Heart left ventricle (tissue), 13 donors: Measurements from ENCODE around the gene RCC2.

Experiments used
- CTCF ChIP-seq, 12 donors: fragments of 200-600 bp; sonication (generic) in 4 of 12; IDR thresholded peaks; one replicate each; pipeline versions ENCODE4 v1.5.0 to v1.8.0; 2018 to 2022; ENCODE audit warnings: antibody characterized with exemption in 12 of 12, mild to moderate bottlenecking in 5 of 12
- POLR2A ChIP-seq, 2 donors: fragments of 450-650 bp; IDR thresholded peaks; one replicate each; pipeline ENCODE4 v1.6.1; 2017; ENCODE audit warnings: antibody characterized with exemption in 2 of 2, mild to moderate bottlenecking in 2 of 2, moderate library complexity in 2 of 2
- donor health status: ischemic (EF 13 %, LVEDD 7.1; RV severe dilation, severe dysfunction).
- donor health status: DM: no; HTN: yes; CAD: no.
- donor health status: DM: no; HTN: no; CAD: no.
- donor health status: ischemic (EF 25% LVEDD 6.9; RV normal size, moderate dysfunction).
- donor health status: ischemic (EF 25% LVEDD 5.7; RV mildly dilated, moderate dysfunction).
- donor health status: ischemic (EF 35%, LVEDD 5.7; RV mildly dilated, moderate dysfunction).
- donor health status: nonischemic (EF 11% LVEDD 7.7; RV severe dilation, severe dysfunction).
- donor health status: DM: yes; HTN: yes; CAD: no.
- donor health status: PGD.
- donor health status: ischemic (EF 29% LVEDD 5.4; RV normal size, mild dysfunction).
- donor health status: nonischemic (EF 23%, LVEDD 6.1; RV moderate dilation, normal function).

GRCh38 chr1:17375651-17376050 is 63.8 kb downstream of the RCC2 start:
- TF ChIP-seq CTCF (IDR thresholded peaks at IDR 0.05) (no peak), POLR2A (IDR thresholded peaks at IDR 0.05) (no peak)
